HG03280 (cell line): ENCODE results near the gene PPP1R2C.

Experiments
- ATAC-seq: cut with Tn5 transposase; IDR thresholded peaks from one replicate; pipeline ENCODE4 v1.9.1; 2021; ENCODE audit warnings: mild to moderate bottlenecking, moderate library complexity; ENCODE audit not compliant: unreplicated experiment

Gene PPP1R2C

DNA sequence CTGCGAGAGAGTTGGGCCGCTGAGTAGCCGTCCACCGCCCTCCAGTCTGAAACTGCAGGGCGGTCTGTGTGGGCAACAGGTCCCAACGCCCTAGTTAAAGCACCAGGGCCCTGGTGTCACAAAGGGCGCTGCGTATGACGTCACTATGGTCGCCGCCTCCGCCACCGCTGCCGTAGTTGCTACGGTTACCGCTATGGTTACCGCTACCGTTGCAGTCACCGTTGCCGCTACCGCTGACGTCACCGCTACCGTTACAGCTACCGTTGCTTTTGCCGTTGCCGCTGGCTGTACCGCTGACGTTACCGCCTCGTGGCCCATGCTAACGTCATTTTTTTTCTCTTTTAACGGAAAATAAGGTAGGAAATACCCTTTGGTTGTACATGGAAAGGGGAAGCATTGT is at the start of gene PPP1R2C:
PPP1R2C (minus strand) TSS at position 68 of the 400 bp plus-strand sequence. CDS start 84 bp downstream, outside the sequence.
- no peak for ATAC-seq

- no peak for ATAC-seq
Measured at GRCh38 chrX:42825201-42825600, 47.2 kb upstream of the PPP1R2C start.

- no peak for ATAC-seq
Measured at GRCh38 chrX:42824541-42824940, 46.6 kb upstream of the PPP1R2C start.

- ATAC-seq: no peak
Measured at GRCh38 chrX:42823443-42823842, 45.5 kb upstream of the PPP1R2C start.

GRCh38 chrX:42821803-42822443 is 44.0 kb upstream of the PPP1R2C start:
- ATAC-seq: no peak

DNA sequence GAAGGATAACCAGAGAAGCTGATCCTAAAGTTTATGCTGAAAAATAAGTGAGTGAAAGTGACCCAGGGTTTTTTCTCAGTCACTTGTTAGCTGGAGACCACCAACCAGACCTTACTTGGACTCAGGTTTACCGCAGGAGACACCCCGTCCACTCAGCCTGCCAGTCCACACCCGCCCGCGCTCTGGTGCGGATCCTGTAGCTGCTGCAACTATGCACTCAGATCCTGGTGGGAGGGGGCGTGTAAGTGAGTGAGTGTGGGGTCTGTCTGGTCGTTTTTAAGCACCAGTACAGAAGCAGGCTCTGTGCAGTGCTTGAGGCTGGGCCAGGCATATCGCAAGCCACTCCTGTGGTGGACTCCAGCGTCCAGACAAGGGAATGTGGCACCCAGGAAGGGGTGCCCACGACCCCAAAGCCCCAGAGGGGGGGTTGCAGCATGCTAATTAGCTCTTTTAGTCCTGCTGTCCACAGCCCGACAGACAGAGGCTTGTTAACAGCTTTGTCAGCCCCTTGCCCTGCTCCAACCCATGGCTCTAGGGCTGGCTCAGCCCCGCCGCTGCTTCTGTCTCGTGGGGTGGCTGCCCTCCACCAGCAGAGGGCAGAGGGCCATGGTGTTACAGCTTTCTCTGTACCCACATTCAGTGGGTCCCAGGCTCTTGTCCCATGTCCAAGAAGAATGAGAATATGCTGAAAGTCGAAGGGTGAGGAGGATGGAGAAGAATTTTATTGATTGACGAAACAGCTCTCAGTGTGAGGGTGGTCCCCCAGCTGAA is 40.4 kb upstream of the PPP1R2C start:
- ATAC-seq: no peak

GRCh38 chrX:42809569-42809968 is 31.6 kb upstream of the PPP1R2C start:
- no peak for ATAC-seq

GRCh38 chrX:42807393-42807792 is 29.4 kb upstream of the PPP1R2C start:
- no peak for ATAC-seq

DNA sequence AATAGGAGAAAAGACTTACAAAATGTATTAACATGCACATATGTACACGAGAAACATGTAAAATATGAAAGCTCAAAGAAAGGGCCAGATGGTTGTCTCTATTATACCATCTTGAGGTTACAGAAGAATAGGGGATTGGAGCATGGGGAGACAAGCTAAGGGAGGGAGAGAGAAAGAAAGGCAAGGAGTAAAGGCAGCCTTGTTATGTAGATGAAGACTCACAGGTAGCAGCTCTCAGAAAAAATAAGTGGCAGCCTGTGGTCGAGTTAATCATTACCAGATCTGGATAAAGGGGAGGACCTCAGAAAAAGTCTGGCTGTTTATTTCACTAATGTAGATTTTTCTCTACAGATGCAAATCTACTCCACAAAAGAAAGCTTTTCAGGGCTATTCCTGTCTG is 26.6 kb upstream of the PPP1R2C start:
- no peak for ATAC-seq

DNA sequence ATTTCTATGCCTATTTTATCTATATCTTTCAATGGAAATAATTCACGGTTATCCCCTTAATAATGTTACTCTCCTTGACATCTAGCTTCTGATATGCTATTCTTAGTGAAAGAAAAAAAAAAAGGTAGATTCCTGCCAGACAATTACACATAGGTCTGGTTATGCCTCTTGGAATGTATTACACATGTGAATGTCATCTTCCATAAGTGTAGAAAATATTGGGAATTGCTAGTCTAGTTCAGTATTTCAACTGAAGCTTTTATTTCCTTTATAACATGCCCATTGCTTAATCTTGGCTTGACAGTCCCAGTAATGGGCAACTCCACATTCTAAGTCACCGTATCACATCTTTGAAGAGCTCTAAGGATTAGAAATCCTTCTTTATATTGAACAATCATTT is 25.4 kb upstream of the PPP1R2C start:
- no peak for ATAC-seq

DNA sequence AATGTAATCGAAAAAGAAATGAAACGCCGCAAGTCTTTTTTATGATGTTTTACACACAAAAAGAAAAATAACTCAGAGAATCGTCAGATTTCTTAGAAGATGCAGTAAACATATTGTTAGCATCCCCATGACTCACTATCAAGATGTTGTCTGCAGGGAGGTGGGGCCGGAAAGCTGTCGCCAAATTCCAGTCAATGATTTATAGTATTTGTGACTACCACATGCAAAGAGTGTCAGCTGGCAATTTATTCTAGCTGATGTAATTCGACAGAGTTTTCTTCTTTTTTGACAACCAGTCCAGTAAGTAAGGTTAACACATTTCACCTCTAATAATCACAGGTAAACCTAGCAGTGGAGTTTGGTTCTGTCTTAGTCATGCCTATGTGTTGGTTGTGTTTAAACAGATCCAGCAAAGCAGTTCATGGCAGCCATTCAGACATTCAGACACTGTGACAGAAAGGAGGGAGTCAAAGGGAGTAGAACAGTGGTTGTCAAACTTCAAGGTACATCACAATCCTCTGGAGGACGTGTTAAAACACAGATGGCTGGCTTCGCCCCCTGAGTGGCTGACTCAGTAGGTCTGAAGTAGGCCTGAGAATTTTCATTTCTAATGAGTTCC is 19.8 kb upstream of the PPP1R2C start:
- ATAC-seq: no peak

DNA sequence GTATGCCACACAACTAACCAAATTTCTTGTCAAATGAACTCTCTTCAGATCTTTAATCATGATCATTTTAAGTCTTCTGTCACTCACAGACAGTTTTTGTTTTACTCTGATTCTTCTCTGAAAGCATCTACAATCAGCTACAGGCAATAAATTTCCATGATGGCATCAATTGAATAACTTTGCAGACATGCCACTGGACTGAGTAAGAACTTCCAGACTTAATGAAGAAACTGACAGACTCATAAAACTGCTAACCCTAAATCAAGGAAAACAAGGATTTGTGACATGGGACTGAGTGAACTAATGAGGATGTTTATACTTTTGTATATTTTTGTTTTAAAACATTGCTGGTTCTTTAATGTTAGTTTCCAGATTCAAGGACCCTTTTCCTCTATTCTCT is 5.5 kb upstream of the PPP1R2C start:
- ATAC-seq: no peak

- ATAC-seq: no peak
Measured at GRCh38 chrX:42776195-42776594, 1.8 kb downstream of the PPP1R2C start.

DNA sequence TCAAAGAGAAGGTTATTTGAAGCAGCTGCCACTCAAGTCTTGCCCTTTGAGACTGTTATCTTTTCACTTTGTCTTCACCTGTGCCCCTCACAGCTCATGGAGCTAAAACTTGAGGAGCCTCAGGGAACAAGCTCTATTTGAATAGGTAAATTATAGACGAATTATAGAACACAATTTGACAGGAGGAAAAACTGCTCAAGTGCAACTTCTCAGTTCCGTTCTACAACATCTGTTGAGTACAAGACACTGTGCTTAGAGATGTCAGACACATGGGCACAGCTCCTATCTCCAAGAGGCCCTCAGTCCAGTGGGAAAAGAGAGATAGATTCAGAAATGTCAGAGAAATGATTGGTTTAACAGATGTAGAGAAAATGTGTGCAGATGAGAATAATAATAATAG is 5.1 kb downstream of the PPP1R2C start:
- ATAC-seq: no peak

DNA sequence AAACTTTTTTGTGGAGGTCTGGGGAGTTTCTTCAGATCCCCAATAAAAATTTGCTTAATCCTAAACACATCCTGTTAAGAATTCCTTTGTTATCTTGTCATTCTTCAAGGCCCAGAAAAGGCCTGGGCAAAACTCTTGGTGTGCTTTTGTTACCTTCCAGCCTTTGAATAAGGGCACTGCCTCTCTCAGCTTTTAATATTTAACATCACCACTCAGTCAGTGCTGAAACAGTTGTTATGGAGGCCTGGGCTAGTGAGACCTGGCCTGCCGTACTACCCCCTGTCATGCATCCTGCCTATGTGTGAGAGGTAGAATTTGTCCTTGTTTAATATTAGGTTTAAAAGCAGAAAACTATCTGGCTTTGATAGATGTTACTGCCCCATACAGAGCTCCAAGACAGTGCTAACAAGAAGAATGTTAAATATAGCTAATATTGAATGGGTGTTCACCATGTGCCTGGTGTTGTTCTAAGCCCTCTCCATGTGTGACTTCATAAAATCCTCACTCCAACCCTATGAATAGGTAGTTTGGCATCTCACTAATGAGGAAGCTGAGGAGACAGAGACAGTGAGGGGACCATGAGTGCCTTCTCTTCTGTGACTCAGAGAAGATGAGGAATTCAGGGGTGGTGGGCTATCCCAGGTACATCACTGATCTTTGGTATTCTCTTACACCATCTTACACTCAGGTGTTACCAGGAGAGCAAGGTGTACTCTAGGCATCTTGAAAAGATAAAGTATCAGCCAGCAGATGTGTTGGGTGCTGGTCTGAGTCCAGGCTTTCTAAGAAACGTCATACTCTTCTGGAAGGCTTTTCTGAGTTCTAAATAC is 6.2 kb downstream of the PPP1R2C start:
- no peak for ATAC-seq

DNA sequence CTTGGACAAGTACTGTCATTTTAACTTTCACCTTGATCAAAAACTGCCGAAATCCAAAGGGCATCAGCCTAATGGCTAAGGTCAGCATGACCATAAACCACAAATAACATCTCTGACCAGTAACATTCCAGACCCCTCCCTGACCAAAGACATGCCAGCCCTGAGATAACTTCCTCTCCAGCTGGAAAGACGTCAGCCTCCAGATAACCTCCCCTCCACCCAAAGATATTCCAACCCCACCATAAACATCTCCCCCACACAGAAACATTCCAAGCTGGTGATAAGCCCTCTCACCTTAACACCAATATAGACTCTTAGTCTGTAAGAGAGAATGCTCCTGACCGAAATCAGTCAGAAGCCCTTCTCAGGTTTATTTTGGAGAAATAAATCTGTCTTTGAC is 7.4 kb downstream of the PPP1R2C start:
- ATAC-seq: no peak

- no peak for ATAC-seq
Measured at GRCh38 chrX:42759881-42760280, 18.1 kb downstream of the PPP1R2C start.

DNA sequence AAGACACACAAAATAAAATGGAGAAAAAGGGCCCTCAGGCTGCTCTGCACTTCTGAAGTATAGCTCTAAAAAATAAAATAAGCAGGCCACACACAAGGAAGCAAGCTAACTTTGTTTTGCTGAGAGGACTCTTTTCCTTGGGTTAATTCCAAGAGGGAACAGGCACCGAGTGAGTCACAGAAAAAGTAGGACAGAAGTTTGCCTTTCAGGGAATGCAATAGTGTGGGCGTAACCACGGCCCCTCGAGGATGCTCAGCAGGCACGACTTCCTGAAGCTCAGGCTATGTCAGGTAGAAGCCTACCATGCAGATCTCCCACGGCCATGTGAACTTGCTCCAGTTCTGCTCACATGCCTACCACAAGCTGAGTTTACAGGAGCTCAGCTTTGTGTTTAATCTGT is 22.1 kb downstream of the PPP1R2C start:
- ATAC-seq: no peak

DNA sequence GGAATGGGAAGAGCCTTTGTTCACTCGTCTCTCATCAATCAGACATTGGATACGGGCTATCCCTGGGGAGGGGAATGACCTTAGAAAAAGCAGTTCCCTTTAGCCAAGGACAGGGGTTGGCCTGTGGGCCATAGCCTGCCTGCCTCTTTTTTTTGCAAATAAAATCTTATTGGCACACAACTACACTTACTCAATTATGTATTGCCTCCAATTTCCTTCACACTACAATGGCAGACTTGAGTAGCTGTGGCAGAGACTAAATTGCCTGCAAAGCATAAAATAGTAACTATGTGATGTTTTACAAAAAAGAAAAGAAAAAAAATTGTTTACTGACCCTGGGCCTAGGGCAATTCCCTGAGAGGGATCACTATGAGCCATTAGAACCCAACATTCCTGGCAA is 23.4 kb downstream of the PPP1R2C start:
- ATAC-seq: no peak

GRCh38 chrX:42754115-42754514 is 23.8 kb downstream of the PPP1R2C start:
- ATAC-seq: no peak

DNA sequence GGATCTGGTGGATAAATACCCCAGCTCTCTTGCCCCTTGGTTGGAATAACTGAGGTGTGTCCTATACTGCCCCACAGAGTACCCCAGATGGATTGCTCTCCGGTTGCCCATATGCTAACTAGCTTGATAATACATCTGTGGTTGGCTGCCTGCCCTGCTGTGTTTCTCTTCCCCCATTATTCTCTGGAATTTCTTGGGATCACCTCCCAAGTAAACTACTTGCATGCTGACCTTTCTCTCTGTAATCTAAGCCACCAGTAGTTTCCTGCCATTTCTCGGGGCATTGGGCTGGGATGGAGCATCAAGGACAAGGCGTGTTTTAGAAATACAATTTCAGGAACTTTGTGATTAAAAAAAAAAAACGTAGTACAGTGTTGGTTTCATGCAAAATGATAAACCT is 25.2 kb downstream of the PPP1R2C start:
- no peak for ATAC-seq
